AG09319 (cell line): ENCODE measurements around the gene SPATA31D1.

Experiments used
- DNase-seq: peaks from one replicate; pipeline ENCODE4 v3.0.0-alpha.2; 2010; ENCODE audit warnings: low read depth; ENCODE audit errors: extremely low read depth
- CTCF ChIP-seq: IDR thresholded peaks from 2 replicates; pipeline ENCODE4 v1.5.1; 2011; ENCODE audit warnings: low read depth, mild to moderate bottlenecking, inconsistent platforms, low read length, moderate library complexity

The SPATA31D1 gene

GRCh38 chr9:82038897-82039296, 50.3 kb downstream of the SPATA31D1 start:
- no peak for TF ChIP-seq CTCF
- DNase-seq: no peak
